Smooth muscle cell of the brain vasculature (primary cell): ENCODE results near the gene TSPEAR.
A peak's percentile ranks its signal among the peaks of the same experiment; 100 is the strongest.

Source experiments
- DNase-seq: peaks from one replicate; pipeline ENCODE4 v3.0.0-alpha.2; 2012; ENCODE audit warnings: low read depth, low spot score

Gene TSPEAR

GRCh38 chr21:44471341-44471740 is 240.0 kb downstream of the TSPEAR start:
- no peak for DNase-seq

GRCh38 chr21:44467859-44468195 is 243.5 kb downstream of the TSPEAR start:
- DNase-seq: no peak

- no peak for DNase-seq
Observed at GRCh38 chr21:44466996-44467858, 244.1 kb downstream of the TSPEAR start.

GRCh38 chr21:44466351-44466954 is 244.9 kb downstream of the TSPEAR start:
- DNase-seq: no peak

GRCh38 chr21:44464351-44464750 is 247.0 kb downstream of the TSPEAR start:
- no peak for DNase-seq

GRCh38 chr21:44463724-44464123 is 247.6 kb downstream of the TSPEAR start:
- no peak for DNase-seq

- DNase-seq: no peak
Observed at GRCh38 chr21:44462834-44463200, 248.6 kb downstream of the TSPEAR start.

GRCh38 chr21:44462086-44462833 is 249.1 kb downstream of the TSPEAR start:
- no peak for DNase-seq

GRCh38 chr21:44461464-44462001 is 249.8 kb downstream of the TSPEAR start:
- no peak for DNase-seq

GRCh38 chr21:44461005-44461404 is 250.4 kb downstream of the TSPEAR start:
- no peak for DNase-seq

- no peak for DNase-seq
Observed at GRCh38 chr21:44460441-44460755, 251.0 kb downstream of the TSPEAR start.

GRCh38 chr21:44459712-44460440 is 251.5 kb downstream of the TSPEAR start:
- no peak for DNase-seq

- DNase-seq: no peak
Observed at GRCh38 chr21:44458971-44459711, 252.2 kb downstream of the TSPEAR start.

GRCh38 chr21:44456915-44457736 is 254.2 kb downstream of the TSPEAR start:
- DNase-seq: no peak

GRCh38 chr21:44456214-44456914 is 255.0 kb downstream of the TSPEAR start:
- no peak for DNase-seq

- no peak for DNase-seq
Observed at GRCh38 chr21:44455524-44456213, 255.7 kb downstream of the TSPEAR start.

- DNase-seq: peak; percentile 47
Observed at GRCh38 chr21:44454747-44455523, 256.4 kb downstream of the TSPEAR start, which contains the start of gene LRRC3. TSS of gene LRRC3 (plus strand) at chr21:44455510. CDS start at chr21:44456645, 1,135 bp downstream.

- DNase-seq: no peak
Observed at GRCh38 chr21:44454058-44454457, 257.3 kb downstream of the TSPEAR start.
